Neuronal stem cell (in vitro differentiated cells): ENCODE measurements around the gene UMODL1.

Experiments used
- DNase-seq: peaks from one replicate; pipeline ENCODE4 v3.0.0-alpha.2; 2013; ENCODE audit warnings: low spot score
- H2AFZ ChIP-seq: one replicate; pipeline ENCODE4 v1.6.1; 2013; ENCODE audit warnings: mild to moderate bottlenecking, low read length, inconsistent platforms
- H2AK5ac ChIP-seq: 2 replicates; pipeline ENCODE4 v1.6.1; 2013; ENCODE audit warnings: low read depth, mild to moderate bottlenecking, inconsistent platforms, low read length, moderate library complexity, mixed read lengths
- H2BK120ac ChIP-seq: 2 replicates; pipeline ENCODE4 v1.6.1; 2013; ENCODE audit warnings: low read depth, mild to moderate bottlenecking, inconsistent platforms, low read length, moderate library complexity, mixed read lengths
- H2BK12ac ChIP-seq: one replicate; pipeline ENCODE4 v1.6.1; 2013; ENCODE audit warnings: low read length, inconsistent platforms
- H2BK15ac ChIP-seq: 2 replicates; pipeline ENCODE4 v1.6.1; 2013; ENCODE audit warnings: mild to moderate bottlenecking, low read length, inconsistent platforms, mixed read lengths
- H2BK5ac ChIP-seq: one replicate; pipeline ENCODE4 v1.6.1; 2013; ENCODE audit warnings: inconsistent platforms, mild to moderate bottlenecking, low read length, moderate library complexity
- H3K14ac ChIP-seq: one replicate; pipeline ENCODE4 v1.6.1; 2013; ENCODE audit warnings: low read length, inconsistent platforms
- H3K18ac ChIP-seq: 2 replicates; pipeline ENCODE4 v1.6.1; 2013; ENCODE audit warnings: low read length, inconsistent platforms
- H3K23ac ChIP-seq: 2 replicates; pipeline ENCODE4 v1.6.1; 2013; ENCODE audit warnings: low read depth, mild to moderate bottlenecking, mixed read lengths, low read length, inconsistent platforms; ENCODE audit not compliant: poor library complexity
- H3K27ac ChIP-seq: replicated peaks from 3 replicates; pipeline ENCODE4 v1.5.1; 2013; ENCODE audit warnings: low read length, inconsistent platforms
- H3K27me3 ChIP-seq, 3 experiments: 2 replicates each; pipeline ENCODE4 v1.6.1; 2013; ENCODE audit warnings: low read length in 3 of 3, mild to moderate bottlenecking in 2 of 3, inconsistent platforms in 1 of 3, low read depth in 1 of 3, mixed read lengths in 1 of 3, moderate library complexity in 1 of 3; ENCODE audit not compliant: control insufficient read depth in 3 of 3, insufficient read depth in 3 of 3
- H3K36me3 ChIP-seq, 2 donors: replicated peaks in 1 of 2; 2 replicates each; pipeline ENCODE4 v1.6.1; 2013; ENCODE audit warnings: low read length in 2 of 2; ENCODE audit not compliant: control insufficient read depth in 2 of 2, insufficient read depth in 2 of 2
- H3K4ac ChIP-seq: 2 replicates; pipeline ENCODE4 v1.6.1; 2013; ENCODE audit warnings: inconsistent platforms, mild to moderate bottlenecking, low read length, moderate library complexity
- H3K4me1 ChIP-seq, 2 donors: 1 replicate in 1 of 2; 2 replicates in 1 of 2; pipeline ENCODE4 v1.6.1; 2013; ENCODE audit warnings: low read length in 2 of 2, low read depth in 1 of 2; ENCODE audit not compliant: control insufficient read depth in 2 of 2, insufficient read depth in 1 of 2
- H3K4me2 ChIP-seq: one replicate; pipeline ENCODE4 v1.6.1; 2013; ENCODE audit warnings: mild to moderate bottlenecking, low read length, inconsistent platforms; ENCODE audit not compliant: insufficient read depth, poor library complexity, severe bottlenecking
- H3K4me3 ChIP-seq, 2 donors: 2 replicates each; pipeline ENCODE4 v1.5.1; 2013; ENCODE audit warnings: low read length in 2 of 2, mild to moderate bottlenecking in 2 of 2, inconsistent platforms in 1 of 2, moderate library complexity in 1 of 2
- H3K79me1 ChIP-seq: one replicate; pipeline ENCODE4 v1.6.1; 2013; ENCODE audit warnings: low read depth, mild to moderate bottlenecking, inconsistent platforms, low read length, moderate library complexity
- H3K9ac ChIP-seq: one replicate; pipeline ENCODE4 v1.6.1; 2013; ENCODE audit warnings: mild to moderate bottlenecking, low read depth, low read length, inconsistent platforms; ENCODE audit not compliant: poor library complexity
- H3K9me3 ChIP-seq, 2 donors: replicated peaks in 1 of 2; 2 replicates each; pipeline versions ENCODE3 to v1.6.1; 2013; ENCODE audit warnings: low read length in 2 of 2, mild to moderate bottlenecking in 2 of 2, inconsistent platforms in 1 of 2, low read depth in 1 of 2, mixed read lengths in 1 of 2, moderate library complexity in 1 of 2; ENCODE audit not compliant: control insufficient read depth in 2 of 2, insufficient read depth in 1 of 2
- H4K8ac ChIP-seq: one replicate; pipeline ENCODE4 v1.6.1; 2013; ENCODE audit warnings: low read depth, mild to moderate bottlenecking, inconsistent platforms, low read length, moderate library complexity
- H4K91ac ChIP-seq: one replicate; pipeline ENCODE4 v1.6.1; 2013; ENCODE audit warnings: low read length, low read depth, mild to moderate bottlenecking, inconsistent platforms; ENCODE audit not compliant: poor library complexity
- WGBS, 2 donors: extraction: QIAGEN DNeasy Blood & Tissue Kit; methylation state at CpG; one replicate each; pipeline ENCODE4 v1.1.7; 2013; ENCODE audit warnings: missing lambda C conversion rate in 2 of 2, mixed read lengths in 1 of 2; ENCODE audit not compliant: insufficient read length in 2 of 2, insufficient replicate concordance in 1 of 2; ENCODE audit errors: extremely low coverage in 2 of 2; 5-methylcytosine and 5-hydroxymethylcytosine counted together

The UMODL1 gene

GRCh38 chr21:42120101-42120902 lies 49.2 kb downstream of the UMODL1 start:
- Histone ChIP-seq H2AFZ (no peak overlapping the region), H3K27ac (no peak overlapping the region), H3K4me3 (no peak overlapping the region), H2BK12ac (no peak overlapping the region), H3K4me2 (no peak overlapping the region), H3K4me1 (peaks cover 3% of the 10 kb centered on the region in 2 donors), H3K18ac (no peak overlapping the region), H3K27me3 (peaks cover 0 to 19% (median 0%) of the 10 kb centered on the region in 3 experiments), H3K23ac (no peak overlapping the region), H2BK120ac (no peak overlapping the region), H3K9ac (no peak overlapping the region), H4K8ac (no peak overlapping the region), H3K4ac (no peak overlapping the region), H4K91ac (no peak overlapping the region), H3K9me3 (no peaks in the 10 kb centered on the region), H3K14ac (no peak overlapping the region), H2BK15ac (no peak overlapping the region), H2BK5ac (no peak overlapping the region), H3K79me1 (no peaks in the 10 kb centered on the region), H2AK5ac (no peak overlapping the region), H3K36me3 (no peaks in the 10 kb centered on the region)
- WGBS, 2 donors = no CpG with 5 or more reads among the region's 11 CpGs
- DNase-seq = no peak

DNA sequence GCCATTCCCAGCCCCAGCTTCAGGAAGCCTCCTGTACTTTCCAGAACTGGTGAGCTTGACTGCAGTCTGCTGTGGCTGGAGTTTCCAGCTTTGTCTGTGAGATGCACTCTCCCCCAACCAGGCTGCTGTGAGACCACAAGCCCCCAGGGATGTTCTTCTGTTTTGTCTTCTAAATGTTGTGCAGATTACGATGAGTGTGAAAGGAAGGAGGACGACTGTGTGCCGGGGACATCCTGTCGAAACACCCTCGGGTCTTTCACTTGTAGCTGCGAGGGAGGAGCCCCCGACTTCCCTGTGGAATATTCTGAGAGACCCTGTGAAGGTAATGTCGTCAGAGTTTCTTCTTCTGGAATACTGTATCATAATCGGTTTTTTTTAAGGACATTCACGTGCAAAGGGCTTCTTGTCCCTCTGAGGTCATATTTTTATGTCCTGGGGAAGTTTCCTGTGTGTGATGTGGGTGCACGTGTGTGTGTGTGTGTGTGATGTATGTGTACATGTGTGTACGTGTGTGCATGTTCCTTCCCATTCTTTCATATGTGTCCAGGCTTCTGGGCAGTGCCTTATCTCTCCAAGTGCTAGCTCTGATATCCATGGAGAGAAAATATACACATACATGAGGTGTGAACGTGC lies 49.9 kb downstream of the UMODL1 start:
- Histone ChIP-seq H3K4me2 (no peak overlapping the region), H3K4me1 (peaks cover 3% of the 10 kb centered on the region in 2 donors), H4K8ac (no peak overlapping the region), H2BK12ac (no peak overlapping the region), H2BK120ac (no peak overlapping the region), H3K4ac (no peak overlapping the region), H2BK5ac (no peak overlapping the region), H3K27ac (no peak overlapping the region), H2AFZ (no peak overlapping the region), H3K18ac (no peak overlapping the region), H2BK15ac (no peak overlapping the region), H3K79me1 (no peaks in the 10 kb centered on the region), H3K27me3 (peaks cover 0 to 19% (median 0%) of the 10 kb centered on the region in 3 experiments), H3K9me3 (no peaks in the 10 kb centered on the region), H3K14ac (no peak overlapping the region), H2AK5ac (no peak overlapping the region), H3K4me3 (no peak overlapping the region), H3K36me3 (no peaks in the 10 kb centered on the region), H4K91ac (no peak overlapping the region), H3K9ac (no peak overlapping the region), H3K23ac (peak overlapping the region; percentile 5)
- no peak for DNase-seq
- WGBS, 2 donors = no CpG with 5 or more reads among the region's 13 CpGs

GRCh38 chr21:42121794-42122193 lies 50.7 kb downstream of the UMODL1 start:
- H2BK12ac ChIP-seq = no peak overlapping the region
- H4K91ac ChIP-seq = no peak overlapping the region
- H3K14ac ChIP-seq = no peak overlapping the region
- WGBS, 2 donors = no CpG with 5 or more reads among the region's 4 CpGs
- no peak overlapping the region for H2BK15ac ChIP-seq
- no peak overlapping the region for H3K4me2 ChIP-seq
- H3K4me3 ChIP-seq = no peak overlapping the region
- H3K79me1 ChIP-seq = no peaks in the 10 kb centered on the region
- no peak overlapping the region for H4K8ac ChIP-seq
- H2BK120ac ChIP-seq = no peak overlapping the region
- H2AK5ac ChIP-seq = no peak overlapping the region
- H2AFZ ChIP-seq = no peak overlapping the region
- H2BK5ac ChIP-seq = no peak overlapping the region
- H3K27me3 ChIP-seq = peaks cover 0 to 19% (median 0%) of the 10 kb centered on the region in 3 experiments
- no peaks in the 10 kb centered on the region for H3K36me3 ChIP-seq
- H3K27ac ChIP-seq = no peak overlapping the region
- H3K9me3 ChIP-seq = no peaks in the 10 kb centered on the region
- H3K4me1 ChIP-seq = peaks cover 3% of the 10 kb centered on the region in 2 donors
- peak overlapping the region; percentile 5 for H3K23ac ChIP-seq
- no peak overlapping the region for H3K18ac ChIP-seq
- no peak for DNase-seq
- no peak overlapping the region for H3K4ac ChIP-seq
- H3K9ac ChIP-seq = no peak overlapping the region

DNA sequence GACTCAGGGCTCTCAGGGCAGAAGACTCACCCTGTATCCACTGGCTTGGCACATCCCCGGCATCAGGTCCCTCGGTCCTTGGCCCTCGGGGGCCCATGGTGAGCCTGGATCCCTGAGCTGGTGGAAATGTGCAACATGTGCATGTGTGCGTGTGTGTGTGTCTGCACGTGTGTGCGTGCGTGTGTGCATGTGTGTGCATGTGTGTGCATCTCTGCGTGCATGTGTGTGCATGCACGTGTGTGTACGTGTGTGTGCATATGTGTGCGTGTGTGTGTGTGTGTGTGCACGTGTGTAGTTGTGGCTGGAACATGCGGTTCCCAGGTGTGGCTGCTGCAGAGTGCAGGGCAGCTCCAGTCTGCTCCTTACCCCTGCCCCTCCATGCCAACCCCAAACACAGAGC lies 51.3 kb downstream of the UMODL1 start:
- Histone ChIP-seq H2BK12ac (no peak overlapping the region), H3K27ac (no peak overlapping the region), H4K8ac (no peak overlapping the region), H3K36me3 (no peaks in the 10 kb centered on the region), H3K23ac (peak overlapping the region; percentile 90), H3K4me2 (no peak overlapping the region), H4K91ac (peak overlapping the region; percentile 57), H3K14ac (peak overlapping the region; percentile 60), H2AFZ (no peak overlapping the region), H3K27me3 (peaks cover 0 to 19% (median 0%) of the 10 kb centered on the region in 3 experiments), H3K9ac (peak overlapping the region; percentile 56), H3K4me1 (peaks cover 0 to 2% of the 10 kb centered on the region in 2 donors), H3K4me3 (peak overlapping the region in 1 of 2 donors; percentile 20), H3K79me1 (no peaks in the 10 kb centered on the region), H3K4ac (peak overlapping the region; percentile 97), H2BK5ac (peak overlapping the region; percentile 18), H3K9me3 (no peaks in the 10 kb centered on the region), H2BK15ac (peak overlapping the region; percentile 55), H2AK5ac (no peak overlapping the region), H3K18ac (peak overlapping the region; percentile 77), H2BK120ac (no peak overlapping the region)
- no peak for DNase-seq
- no CpG with 5 or more reads among the region's 13 CpGs for WGBS, 2 donors
